ENCODE results near the gene LBX1.

The LBX1 gene

DNA sequence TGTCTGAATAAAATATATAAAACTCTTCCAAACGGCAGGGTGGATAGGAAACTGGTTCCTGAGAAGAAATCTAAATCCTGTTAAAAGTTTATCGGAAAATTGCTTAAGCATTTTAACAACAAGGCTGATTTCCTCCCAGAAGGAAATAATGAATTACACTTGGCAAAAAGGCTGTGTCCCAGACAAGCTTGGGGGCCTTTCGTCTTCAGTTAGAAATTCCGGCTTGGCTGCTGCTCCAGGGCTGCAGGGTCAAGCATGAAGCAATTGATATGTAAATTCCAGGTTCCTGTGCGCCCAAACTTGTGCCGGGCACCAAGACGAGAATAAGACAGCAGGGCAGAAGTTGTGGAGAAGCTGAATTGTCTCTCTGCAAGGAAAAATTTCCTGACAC is 38.0 kb upstream of the LBX1 start:
- H3K4me3 ChIP-seq (ENCODE audit: control insufficient read depth, low read depth, low read length) = no peak overlapping the region
- TF ChIP-seq, protein P1, sequence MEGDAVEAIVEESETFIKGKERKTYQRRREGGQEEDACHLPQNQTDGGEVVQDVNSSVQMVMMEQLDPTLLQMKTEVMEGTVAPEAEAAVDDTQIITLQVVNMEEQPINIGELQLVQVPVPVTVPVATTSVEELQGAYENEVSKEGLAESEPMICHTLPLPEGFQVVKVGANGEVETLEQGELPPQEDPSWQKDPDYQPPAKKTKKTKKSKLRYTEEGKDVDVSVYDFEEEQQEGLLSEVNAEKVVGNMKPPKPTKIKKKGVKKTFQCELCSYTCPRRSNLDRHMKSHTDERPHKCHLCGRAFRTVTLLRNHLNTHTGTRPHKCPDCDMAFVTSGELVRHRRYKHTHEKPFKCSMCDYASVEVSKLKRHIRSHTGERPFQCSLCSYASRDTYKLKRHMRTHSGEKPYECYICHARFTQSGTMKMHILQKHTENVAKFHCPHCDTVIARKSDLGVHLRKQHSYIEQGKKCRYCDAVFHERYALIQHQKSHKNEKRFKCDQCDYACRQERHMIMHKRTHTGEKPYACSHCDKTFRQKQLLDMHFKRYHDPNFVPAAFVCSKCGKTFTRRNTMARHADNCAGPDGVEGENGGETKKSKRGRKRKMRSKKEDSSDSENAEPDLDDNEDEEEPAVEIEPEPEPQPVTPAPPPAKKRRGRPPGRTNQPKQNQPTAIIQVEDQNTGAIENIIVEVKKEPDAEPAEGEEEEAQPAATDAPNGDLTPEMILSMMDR (conservative IDR thresholded peaks at IDR 0.05; ENCODE audit: control insufficient read depth, insufficient read depth, low read depth, low read length) = no peak

DNA sequence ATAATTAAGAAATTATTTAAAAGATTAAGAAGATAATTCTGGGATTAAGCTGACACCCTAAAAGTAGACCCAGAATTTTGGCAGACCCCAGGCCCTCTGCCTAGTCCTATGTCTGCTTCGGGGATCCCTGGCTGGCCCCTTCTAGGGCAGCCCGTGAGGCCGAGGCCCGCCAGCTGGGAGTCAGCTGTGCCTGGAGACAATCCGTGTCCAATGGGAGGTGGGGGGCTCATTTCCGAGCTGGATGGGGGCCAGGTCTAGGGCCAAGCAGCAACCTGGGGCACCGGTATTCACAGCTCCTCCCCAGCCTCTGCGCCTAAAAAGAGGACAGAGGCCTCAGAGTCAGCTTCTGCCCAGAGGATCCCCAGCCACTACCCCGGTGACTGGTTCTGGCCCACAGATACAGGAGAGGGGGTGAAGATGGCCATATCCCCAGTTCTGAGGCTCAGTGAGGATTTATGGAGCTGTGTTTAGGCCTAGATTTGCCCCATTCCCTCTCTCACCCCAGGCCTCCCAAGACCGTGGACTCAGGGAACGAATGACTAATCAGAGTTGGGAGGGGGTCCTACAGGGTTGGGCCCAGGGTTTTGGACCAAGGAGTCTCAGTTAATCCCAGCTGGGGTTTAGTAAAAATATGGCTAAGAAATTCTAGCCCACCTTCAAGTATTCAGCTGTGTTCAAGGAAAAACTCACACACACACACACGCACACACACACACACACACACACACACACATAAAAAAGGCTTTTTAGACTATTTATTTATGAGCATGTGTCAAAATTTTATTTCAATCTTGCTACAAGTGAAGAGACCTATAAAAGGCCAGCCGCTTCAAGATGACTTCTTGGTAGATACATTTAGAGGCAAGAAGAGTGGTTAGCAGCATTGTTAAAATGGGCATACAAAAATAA is 37.4 kb upstream of the LBX1 start:
- H3K4me3 ChIP-seq (ENCODE audit: control insufficient read depth, low read depth, low read length) = no peak overlapping the region
- TF ChIP-seq, protein P1 (conservative IDR thresholded peaks at IDR 0.05; ENCODE audit: control insufficient read depth, insufficient read depth, low read depth, low read length) = no peak
- DNase-seq (ENCODE audit: low read depth) = no peak

More for the DNA sequence above, 38.0 kb upstream of the LBX1 start:
- no peak for DNase-seq (ENCODE audit: low read depth)

DNA sequence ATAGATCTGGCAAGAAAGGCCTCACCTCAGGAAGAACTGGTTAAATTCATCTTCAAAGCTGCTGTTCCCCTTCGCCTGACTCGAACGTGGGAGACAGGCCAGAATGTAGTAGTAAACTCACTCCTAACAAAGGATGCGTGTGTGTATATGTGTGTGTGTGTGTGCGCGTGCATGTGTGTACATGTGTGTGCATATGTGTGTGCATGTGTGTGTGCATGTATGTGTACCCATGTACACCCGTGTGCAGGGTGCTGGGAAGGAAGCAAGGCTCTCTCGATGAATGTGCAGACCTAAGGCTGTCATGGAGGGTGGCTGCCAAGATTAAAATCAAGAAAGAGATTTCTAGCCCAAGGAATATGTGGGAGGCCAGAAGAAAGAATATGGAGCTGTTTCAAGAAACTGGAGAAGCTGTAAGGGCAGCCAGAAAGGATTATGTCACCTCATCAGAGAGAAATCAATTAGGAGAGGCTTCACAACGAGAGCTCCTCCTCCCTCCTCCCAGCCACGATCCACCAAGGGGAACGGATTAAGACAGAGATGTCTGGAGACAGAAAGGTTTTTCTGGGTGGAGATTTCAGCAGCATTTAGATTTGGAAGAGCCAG is 34.0 kb upstream of the LBX1 start:
- TF ChIP-seq, protein P1 (conservative IDR thresholded peaks at IDR 0.05; ENCODE audit: control insufficient read depth, insufficient read depth, low read depth, low read length) = no peak
- H3K4me3 ChIP-seq (ENCODE audit: control insufficient read depth, low read depth, low read length) = no peak overlapping the region
- DNase-seq (ENCODE audit: low read depth) = no peak

DNA sequence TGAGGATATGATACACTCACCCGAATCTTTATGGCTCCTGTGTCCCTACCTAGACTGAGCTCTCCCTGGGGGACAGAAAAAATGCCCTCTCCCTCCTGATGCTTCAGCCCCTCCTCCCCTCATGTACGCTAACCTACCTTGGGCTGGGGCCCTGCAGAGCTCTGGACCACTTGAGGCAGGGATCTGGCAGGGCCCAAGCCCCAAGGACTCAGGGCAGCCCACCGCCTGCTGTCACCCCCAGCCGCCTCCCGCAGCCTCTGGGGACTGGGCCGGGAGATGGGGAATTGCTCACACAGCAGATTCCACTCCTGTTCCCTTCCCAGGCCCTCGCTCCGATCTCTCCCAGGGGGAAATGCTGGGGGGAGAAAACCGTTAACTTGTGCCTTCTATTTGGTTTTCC is 32.9 kb upstream of the LBX1 start:
- H3K4me3 ChIP-seq (ENCODE audit: control insufficient read depth, low read depth, low read length) = no peak overlapping the region
- TF ChIP-seq, protein P1 (conservative IDR thresholded peaks at IDR 0.05; ENCODE audit: control insufficient read depth, insufficient read depth, low read depth, low read length) = no peak
- DNase-seq (ENCODE audit: low read depth) = no peak

DNA sequence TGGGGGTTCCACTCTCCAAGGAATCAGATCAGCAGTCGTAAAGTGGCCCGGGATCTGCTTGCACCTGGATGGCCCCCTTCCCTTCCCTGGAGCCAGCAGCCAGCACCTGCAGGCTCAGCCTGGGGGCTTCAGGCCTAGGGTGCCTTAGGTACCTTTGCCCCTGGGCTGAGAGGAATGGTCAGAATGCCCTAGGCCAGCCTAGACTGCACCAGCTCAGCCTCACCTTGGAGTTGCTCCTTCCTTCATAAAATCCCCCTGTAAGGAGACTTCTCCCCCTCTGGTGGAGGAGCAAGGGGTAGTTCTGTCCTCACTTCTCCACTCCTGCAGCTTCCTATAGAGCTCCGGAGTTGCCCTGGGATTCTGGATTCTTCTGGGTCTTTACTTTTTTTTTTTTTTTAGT is 32.4 kb upstream of the LBX1 start:
- DNase-seq (ENCODE audit: low read depth) = no peak
- TF ChIP-seq, protein P1 (conservative IDR thresholded peaks at IDR 0.05; ENCODE audit: control insufficient read depth, insufficient read depth, low read depth, low read length) = no peak
- no peak overlapping the region for H3K4me3 ChIP-seq (ENCODE audit: control insufficient read depth, low read depth, low read length)

DNA sequence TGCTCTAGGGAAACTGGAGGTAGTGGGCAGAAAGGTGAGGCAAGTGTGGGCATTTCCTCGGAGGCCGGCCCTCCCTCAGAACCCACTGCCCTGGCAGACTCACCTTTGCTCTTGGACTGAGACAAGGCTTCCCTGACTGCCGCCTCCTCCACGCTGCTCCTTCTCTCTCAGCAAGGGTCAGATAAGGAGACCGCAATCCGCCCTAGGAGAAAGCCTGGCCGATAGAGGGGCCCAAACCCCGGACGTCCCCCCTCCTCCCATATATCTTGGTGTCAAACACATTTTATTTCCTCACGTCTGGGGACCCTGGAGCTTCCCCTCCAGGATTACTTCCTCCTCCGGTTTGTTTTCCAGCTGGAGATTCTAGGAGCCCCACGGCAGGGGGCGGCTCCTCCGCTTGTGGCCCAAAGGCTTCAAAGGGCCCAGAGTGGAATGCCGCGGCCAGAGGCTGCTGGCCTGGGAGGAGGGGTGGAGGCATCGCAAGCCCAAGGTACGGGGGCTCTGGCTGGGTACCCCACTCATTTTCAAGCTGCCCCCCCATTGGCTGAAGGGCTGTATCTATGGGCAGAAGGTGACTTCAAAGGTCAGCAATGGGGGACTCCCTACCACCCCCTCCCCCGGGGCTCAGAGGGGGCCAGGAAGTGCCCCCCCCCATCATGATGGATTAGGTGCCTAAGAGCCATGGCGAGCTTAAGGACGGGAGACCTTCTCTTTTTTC is 31.7 kb upstream of the LBX1 start:
- TF ChIP-seq, protein P1 (conservative IDR thresholded peaks at IDR 0.05; ENCODE audit: control insufficient read depth, insufficient read depth, low read depth, low read length) = no peak
- DNase-seq (ENCODE audit: low read depth) = no peak
- H3K4me3 ChIP-seq (ENCODE audit: control insufficient read depth, low read depth, low read length) = no peak overlapping the region
